ENCODE measurements around the gene SNX27.
"Not testable (repeated sequence)": the region's sequence is repeated elsewhere in the genome, so short reads cannot be mapped to it uniquely, and the experiment has no call there.

The SNX27 gene

DNA sequence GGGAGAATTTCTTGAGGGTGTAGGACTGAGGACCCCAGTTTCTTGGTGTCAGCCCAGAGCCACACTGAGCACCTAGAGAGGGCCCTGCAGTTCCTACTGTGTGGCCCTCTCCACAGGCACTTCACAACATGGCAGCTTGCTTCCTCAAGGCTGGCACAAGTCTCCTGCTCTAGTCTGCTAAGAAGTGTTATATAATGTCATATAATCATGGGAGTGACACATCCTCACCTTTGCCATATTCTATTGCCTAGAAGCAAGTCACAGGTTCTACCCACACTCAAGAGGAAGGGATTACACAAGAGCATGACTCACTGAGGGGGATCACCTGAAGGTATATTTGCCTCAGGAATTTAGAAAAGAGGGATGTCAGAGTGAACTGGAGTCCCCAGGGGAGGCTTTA lies 5.5 kb upstream of the SNX27 start:
- no peak for DNase-seq

DNA sequence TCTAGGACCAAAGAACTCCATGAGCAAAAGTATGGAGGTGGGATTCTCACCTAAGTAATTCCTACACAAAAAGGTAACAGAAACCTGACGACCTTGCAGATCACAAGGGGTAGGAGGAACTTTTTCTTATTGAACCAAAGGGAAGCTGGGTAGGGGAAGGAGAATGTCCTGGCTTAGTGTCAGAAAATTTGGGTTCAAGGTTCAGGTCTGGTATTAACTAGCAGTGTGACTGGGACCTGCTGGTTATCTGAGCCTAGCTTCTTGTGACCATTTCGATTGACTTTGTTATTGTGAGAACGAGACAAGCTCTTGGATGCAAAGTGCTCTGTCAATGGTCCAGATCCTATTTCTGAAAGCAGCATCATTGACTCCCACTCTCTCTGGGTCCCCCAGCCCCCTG lies 5.0 kb upstream of the SNX27 start:
- no peak for DNase-seq

DNA sequence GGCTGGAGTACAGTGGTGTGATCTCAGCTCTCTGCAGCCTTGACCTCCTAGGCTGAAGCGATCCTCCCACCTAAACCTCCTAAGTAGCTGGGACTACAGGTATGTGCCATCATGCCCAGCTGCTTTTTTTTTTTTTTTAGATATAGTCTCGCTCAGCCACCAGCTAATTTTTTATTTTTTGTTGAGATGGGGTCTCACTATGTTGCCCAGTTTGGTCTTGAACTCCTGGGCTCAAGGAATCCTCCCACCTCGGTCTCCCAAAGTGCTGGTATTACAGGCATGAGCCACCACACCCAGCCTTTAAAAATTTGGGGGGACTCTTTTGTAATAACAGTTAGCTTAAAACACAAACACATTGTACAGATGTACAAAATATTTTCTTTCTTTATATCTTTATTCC lies 1.7 kb upstream of the SNX27 start:
- no peak for DNase-seq

DNA sequence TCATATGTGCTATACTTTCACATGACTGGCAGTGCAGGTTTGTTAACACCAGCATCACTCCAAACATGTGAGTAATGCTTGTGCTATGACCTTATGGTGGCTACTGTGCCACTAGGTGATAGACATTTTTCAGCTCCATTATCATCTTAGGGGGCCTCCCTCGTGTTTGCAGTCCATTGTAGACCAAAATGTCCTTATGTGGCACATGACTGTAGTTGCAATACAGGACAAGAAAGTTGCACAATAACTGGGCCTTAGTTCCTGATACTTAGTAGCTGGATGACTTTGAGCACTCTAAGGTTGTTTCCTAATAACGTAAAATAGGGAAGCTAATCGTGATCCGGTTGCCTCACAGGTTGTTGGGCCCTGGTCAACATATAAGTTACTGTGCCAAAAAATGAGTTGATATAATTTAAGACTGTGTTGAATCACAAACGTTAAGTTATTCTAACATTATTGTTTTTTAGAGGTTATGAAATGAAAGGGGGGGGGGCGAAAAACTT lies 511 bp upstream of the SNX27 start:
- no peak for DNase-seq

DNA sequence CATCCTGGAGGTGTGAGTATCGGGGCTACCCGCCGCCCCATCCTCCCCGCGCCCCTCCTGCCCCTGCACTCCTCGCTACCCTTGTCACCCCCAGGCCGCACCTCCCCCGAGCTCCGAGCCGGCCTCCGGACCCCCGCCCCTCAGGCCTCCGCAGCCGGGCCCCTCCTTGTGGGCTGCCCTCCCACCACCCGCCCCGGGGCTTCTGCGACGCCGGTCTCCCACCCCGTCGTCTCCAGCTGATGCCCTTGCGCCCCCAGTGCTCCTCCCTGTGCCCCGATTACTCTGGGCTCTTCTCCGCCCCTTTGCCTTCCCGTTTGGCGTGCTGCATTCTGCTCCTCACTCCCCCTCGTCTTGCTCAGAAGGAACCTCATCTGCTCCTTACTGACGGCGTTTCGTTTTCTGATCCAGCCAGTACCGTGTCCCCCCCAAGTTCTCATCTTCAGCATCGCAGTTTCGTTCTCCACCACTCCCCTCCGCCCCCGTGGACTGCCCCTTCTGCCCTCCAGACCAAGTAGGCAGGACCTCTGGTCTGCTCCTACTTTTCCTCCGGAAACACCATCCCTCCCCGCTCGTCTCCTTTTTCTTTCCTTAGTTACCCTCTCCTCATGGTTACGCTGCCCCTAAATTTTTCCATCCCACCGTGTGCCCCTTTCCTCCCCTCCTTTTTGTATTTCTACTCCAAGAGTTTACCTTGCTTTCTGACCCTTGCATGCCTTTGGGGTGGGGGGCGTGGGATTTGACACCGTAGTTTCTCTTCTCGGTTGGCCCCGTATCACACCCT lies 841 bp downstream of the SNX27 start:
- DNase-seq, result no peak

DNA sequence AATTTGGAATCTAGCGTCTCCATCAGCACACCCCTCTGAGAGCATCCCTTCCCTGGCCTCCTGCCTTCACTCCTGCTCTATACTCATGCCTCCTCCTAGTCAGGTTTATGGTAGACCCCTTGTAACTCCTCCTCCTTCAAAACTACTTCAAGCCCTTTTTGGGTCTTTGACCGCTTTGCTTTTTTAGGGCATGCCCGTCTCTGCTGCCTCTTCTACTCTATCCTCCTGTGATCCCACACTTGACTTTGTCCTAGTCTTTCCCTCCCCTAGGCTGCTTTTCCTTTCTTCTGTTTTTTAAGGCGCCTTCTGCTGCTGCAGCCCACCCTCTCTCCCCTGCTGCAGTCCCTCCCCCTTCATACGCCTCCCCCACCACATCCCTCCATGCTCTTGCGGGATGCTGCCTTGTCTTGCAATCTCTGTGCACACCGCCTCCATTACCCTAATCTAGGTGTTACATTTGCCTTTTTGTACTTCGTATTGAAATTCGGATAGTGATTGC lies 1.5 kb downstream of the SNX27 start:
- DNase-seq, result no peak

DNA sequence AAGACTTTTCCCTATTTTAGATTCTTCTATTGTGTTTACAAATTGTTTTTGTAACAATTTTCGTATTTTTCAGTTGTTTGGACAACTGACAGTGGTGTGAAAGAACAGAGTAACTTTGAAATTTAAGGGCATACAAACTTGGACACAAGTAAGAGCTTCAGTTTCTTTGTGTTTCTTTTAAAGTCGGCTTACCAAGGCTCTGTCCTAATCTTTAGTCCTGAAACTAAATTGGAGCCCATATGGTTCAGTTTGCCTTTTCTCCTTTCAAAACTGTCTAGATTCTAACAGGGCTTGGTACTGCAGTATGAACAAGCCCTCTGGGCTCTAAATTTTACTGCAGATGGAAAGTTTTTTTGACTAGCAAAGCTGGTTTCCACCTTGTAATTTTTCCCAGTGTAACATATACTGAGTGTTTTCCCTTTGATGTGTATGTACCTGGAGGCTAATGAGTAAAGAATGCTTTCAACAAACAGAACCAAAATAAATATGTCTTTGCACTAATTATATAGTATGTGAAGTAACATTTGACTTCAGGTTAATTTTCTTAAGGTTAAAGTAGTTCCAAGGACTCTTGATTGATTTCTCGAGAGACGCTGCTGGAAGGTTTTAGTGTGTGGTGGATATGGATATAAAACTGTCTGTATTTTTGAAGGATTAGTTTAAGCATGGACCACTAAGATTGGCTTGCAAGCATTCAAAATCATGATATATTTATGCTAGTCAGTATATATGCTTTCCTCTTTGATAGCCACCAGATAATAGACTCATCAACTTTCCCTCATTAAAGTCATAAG lies 4.1 kb downstream of the SNX27 start:
- DNase-seq, result no peak

DNA sequence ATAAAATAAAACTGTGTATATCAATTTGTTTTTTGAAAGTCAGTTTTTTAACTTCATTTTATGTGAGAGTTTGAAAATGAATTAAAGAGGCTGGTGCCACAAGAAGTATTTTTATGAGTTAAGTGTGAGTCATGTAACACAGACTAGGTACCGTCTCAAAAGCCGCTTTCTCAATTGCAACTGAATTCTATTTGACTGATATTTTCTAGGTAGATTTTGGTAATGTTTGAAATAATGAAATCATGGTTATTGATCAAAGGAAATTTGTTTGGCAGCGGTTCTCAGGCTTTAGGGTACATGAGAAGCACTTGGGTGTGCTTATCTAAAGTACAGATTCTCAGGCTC lies 4.6 kb downstream of the SNX27 start:
- DNase-seq, result no peak

DNA sequence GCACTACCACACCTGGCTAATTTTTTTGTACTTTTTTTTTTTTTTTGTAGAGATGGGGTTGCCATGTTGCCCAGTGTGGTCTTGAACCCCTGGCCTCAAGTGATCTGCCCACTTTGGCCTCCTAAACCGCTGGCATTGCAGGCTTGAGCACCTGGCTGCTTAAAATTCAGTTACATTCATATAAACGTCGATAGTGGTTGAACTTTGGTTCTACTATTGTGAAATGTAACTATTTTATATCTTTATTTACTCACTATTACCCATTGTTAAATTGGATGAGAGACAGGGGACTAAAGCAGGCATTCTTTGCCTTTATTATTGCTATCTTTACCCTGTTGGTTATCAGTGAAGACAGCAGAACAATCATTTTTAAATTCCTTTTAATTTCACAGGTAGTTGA lies 6.2 kb downstream of the SNX27 start:
- DNase-seq, result no peak

DNA sequence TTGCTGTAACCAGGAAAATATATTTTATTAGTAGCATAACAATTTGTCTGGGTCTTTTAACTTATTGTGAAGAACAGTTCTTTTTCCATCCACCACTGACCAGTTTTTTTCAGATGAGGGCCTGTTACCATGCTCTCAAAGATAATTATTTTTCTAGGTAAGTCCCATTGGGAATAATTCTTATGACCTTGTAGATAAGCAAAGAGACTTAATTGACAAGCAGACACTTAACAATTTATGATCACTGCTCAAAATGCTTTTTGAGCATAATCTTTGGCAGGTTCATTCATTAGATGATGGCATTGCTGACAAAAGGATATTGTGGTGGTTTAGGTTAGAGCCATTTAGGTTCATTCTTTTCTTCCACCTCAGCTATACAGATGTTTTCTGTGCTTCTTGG lies 6.6 kb downstream of the SNX27 start:
- no peak for DNase-seq

DNA sequence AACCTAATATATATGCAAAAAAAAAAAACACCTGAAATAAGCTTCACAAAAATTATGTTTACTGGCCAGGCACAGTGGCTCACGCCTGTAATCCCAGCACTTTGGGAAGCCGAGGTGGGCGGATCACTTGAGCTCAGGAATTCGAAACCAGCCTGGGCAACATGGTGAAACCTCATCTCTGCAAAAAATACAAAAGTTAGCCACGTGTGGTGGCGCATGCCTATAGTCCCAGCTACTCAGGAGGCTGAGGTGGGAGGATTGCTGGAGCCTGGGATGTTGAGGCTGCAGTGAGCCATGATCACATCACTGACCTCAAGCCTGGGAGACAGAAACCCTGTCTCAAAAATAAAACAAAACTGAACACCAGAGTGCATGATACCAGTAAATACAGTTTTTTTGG lies 7.1 kb downstream of the SNX27 start:
- not testable (repeated sequence) for DNase-seq

DNA sequence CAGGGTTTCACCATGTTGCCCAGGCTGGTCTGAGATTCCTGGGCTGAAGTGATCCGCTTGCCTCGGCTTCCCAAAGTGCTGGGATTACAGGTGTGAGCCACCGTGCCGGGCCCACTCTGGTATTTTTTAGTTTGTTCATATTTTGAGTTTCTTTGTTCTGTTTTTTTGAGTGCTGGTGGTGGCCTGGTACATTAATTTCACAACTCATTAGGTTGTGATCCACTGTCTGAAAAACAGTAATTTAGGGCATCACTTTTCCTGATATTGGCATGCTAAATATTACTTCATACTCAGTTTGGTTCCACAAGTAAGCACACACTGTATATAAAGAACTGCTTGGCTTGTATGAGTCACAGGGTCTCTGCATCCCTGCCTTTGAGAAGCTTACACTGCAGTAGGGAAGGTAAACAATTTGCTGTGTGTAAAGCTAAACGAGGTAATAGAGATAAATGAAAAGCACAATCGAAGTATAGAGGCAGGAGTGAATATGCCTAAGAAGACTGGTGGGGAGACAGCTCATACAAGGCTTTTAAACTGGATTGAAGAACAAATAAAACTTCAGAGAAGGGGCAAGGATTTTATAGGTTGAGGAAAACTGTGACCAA lies 7.7 kb downstream of the SNX27 start:
- no peak for DNase-seq

DNA sequence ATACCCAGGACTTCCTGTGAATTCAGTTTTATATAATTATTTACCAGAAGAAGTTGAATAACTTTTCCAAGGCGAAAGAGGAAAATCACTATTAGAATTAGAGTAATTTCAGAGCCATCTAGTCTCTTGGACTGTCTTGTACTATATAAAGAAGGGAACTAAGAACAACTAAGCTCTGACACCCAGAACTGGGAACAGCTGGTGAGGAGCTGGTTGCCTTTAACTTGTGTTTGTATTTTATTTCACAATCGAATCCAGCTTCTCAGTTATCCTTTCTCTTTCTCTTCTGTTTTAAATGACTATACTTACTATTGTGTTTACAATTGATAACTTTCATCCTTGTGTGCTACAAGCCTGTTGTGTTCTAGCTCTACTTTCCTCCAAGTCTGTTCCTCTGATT lies 8.4 kb downstream of the SNX27 start:
- no peak for DNase-seq

DNA sequence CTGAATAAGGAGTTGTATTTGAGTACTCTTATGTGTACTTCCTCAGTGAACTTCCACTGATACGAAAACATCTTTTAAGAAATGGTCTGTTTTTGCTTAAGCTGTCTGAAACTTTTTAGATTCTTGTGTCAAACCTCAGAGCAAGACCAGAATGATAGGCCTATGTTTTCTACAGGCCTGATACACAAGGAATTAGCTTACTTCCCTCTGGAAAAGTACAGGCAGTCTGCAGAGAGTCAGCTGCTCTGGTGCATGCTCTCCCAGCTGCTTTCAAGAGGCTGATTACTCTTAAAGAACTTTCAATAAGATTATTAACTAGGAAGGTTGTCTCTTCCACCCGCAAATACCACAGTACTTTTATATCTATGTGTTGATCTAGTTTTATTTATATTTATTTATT lies 9.5 kb downstream of the SNX27 start:
- DNase-seq, result no peak

DNA sequence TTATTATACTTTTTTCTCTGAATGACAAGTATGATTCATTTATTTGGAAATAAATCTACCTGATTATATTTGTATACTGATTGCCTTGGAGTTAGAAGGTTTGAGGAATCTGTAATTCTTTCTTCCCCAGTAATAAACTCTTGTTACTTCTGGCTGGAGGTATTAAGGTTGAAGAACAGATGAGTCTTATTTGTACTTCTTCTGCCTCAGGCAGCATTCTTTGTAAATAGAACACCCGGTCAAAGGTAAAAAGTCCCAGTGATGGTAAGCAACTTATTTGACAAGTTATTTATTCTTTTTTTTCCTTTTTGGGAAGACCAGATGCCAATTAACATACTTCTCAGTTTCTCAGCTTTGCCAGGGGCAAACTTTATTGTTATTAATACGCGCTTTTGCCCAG lies 12.9 kb downstream of the SNX27 start:
- no peak for DNase-seq

DNA sequence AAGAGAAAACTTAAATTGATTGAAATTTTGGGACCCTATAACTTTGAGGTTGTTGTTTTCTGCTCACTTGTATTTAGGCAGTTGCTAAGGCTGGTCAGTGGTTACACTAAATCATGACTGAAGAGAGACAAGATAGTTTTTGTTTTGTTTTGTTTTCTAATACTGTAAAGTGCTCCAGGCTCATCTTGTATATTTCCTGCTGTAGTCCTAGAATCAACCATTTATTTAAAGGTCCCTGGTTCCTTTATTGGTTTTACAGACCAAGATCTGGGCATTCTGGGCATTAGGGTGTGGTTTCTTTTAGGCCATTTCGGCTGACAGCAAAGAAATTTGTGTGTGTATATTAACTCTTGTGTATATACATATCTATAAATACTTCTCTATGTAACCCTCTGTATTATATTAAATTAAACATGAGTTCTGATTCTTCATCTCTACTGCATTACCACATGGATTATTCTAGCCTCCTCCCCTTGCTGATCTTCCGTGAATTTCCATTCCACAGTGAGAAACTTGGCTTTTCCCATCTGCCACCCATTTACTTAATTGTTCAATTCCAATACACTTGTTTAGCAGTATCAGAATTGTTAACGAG lies 15.0 kb downstream of the SNX27 start:
- no peak for DNase-seq

DNA sequence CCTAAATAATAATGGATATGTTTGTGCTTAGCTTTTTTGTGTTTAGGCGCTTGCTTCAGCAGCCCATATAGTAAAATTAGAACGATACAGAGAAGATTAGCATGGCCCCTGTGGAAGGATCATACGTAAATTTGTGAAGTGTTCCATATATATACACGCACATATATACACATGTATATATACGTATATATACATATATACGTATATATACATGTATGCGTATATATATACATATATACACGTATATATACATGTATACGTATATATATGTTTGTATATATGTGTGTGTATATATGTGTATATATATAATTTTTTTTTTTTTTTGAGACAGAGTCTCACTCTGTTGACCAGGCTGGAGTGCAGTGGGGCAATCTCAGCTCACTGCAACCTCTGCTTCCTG lies 17.4 kb downstream of the SNX27 start:
- DNase-seq, result no peak

DNA sequence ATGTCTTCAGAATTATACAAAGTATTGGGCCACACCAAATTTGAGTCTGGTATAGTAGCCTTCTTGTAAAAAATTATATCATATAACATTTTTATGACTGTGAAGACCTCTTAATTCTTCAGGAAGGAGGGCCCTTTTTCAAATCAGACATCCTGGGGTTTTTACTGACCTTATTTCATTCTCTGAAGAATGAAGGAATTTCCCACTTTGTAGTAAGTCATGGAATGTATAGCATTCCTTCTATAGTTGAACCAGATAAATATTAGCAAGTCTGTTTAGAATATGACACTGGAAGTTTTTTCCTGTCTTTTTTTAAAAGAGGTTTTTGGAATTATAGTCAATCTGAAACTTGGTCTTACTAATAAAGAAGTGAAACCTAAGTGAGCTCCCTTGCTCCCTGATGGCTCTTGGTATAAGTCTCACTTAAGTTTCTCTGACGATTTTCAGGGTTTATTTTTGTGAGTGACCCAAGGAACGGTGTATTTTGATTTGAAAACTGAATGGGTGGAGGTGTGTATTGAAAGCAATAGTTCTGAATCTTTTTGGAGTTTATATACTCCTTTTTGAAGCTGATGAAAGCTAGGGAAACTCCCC lies 23.7 kb downstream of the SNX27 start:
- DNase-seq, result no peak

DNA sequence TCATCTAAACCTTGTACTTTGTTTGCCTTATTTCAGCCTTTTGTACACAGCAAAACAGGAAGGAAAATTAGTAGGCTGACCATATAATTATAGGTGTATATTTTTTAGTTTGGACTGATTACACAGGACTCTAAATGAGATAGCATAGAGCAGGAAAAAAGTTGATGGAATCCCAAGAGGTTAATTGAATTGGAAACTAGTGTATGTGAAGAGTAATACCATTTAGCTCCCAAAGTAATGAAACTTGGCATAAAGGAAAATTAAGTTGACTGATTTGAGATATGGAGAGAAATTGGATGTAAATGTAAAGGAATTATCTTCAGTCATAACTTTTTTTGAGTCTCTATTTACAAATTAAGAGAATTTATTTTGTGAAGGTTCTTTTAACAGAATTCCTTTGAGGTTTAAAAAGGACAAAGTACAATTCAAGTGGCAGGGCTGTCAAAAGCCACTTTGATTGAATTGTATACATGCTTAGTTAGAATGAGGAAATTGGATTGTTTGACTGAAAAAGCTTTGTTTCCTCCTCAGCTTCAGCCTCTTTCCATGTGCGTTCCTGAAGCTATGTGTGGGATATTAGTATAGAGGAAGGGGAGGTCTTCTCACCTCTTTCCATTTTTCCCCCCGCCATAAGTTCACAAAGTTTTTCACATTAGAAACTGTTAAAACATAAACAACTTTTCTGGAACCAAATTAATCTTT lies 26.4 kb downstream of the SNX27 start:
- no peak for DNase-seq

DNA sequence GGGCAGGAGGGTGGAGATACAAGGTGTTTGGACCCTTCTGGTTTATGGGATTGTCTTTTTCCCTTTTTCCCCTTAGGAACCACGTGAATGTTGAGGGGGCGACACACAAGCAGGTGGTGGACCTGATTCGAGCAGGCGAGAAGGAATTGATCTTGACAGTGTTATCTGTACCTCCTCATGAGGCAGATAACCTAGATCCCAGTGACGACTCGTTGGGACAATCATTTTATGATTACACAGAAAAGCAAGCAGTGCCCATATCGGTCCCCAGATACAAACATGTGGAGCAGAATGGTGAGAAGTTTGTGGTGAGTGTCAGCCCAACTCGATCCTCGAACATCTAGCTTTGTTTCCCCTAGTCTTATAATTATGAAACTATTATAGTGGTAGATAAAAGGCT lies 27.0 kb downstream of the SNX27 start:
- DNase-seq, result no peak

DNA sequence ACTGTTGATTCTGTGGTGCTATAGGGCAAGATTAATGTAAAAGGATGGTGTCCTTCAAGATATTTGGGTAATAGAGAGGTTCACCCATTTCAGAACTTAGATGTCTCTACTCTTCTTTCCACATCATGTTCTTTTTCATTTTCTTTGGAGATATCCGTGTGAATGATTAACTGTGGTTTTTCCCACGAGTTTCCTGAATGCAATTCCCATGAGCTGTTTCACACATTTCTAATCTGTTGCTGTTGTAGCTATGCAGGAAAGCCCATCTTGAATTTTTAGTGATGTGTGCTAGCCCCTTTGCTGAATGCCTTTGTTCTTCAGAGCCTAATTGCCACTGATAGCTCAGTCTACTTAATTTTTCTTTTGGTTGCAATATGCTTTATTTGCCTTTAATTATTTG lies 27.6 kb downstream of the SNX27 start:
- DNase-seq, result no peak

DNA sequence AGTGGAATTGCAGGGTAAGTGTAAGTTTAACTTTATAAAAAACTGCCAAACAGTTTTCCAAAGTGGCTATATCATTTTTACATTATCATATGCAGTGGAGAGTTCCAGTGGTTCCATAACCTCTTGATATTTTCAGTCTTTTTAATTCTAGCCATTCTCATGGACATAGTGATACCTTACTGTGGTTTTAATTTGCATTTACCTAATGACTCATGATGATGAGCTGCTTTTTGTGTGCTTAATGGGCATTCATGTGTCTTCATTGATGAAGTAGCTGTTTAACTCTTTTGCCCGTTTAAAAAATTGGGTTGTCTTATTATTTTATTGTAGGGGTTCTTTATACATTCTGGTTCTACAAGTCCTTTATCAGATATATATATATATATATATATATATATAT lies 29.4 kb downstream of the SNX27 start:
- DNase-seq, result no peak

Data from stimulated activated CD4-positive, alpha-beta T cell treated with anti-CD3 and anti-CD28 coated beads, Interleukin-2, amount 100 ng/mL, for 48 hours (primary cell).